ENCODE data around the gene LGR6.

LGR6 gene

GRCh38 chr1:202199040-202199889 lies 5.7 kb downstream of the LGR6 start:
- DNase-seq: no peak

- DNase-seq: peak; percentile 47
Observed at GRCh38 chr1:202200112-202200548, 6.5 kb downstream of the LGR6 start.

GRCh38 chr1:202200669-202201068 lies 7.1 kb downstream of the LGR6 start:
- no peak for DNase-seq

- no peak for DNase-seq
Observed at GRCh38 chr1:202201266-202201665, 7.7 kb downstream of the LGR6 start.

- no peak for DNase-seq
Observed at GRCh38 chr1:202201971-202202370, 8.4 kb downstream of the LGR6 start.

- DNase-seq: no peak
Observed at GRCh38 chr1:202202500-202203168, 9.0 kb downstream of the LGR6 start.

- DNase-seq: no peak
Observed at GRCh38 chr1:202203238-202204039, 9.8 kb downstream of the LGR6 start.

- no peak for DNase-seq
Observed at GRCh38 chr1:202204065-202204464, 10.5 kb downstream of the LGR6 start.

- DNase-seq: no peak
Observed at GRCh38 chr1:202205523-202206190, 12.1 kb downstream of the LGR6 start.

GRCh38 chr1:202207292-202207691 lies 13.7 kb downstream of the LGR6 start:
- DNase-seq: peak; percentile 78

- no peak for DNase-seq
Observed at GRCh38 chr1:202208351-202208857, 14.8 kb downstream of the LGR6 start.

- DNase-seq: peak; percentile 11
Observed at GRCh38 chr1:202210385-202210784, 16.8 kb downstream of the LGR6 start.

GRCh38 chr1:202210969-202211368 lies 17.4 kb downstream of the LGR6 start:
- no peak for DNase-seq

GRCh38 chr1:202212787-202213186 lies 19.2 kb downstream of the LGR6 start:
- DNase-seq: no peak

GRCh38 chr1:202213361-202214088 lies 19.9 kb downstream of the LGR6 start:
- no peak for DNase-seq

- no peak for DNase-seq
Observed at GRCh38 chr1:202214089-202214843, 20.7 kb downstream of the LGR6 start.

- DNase-seq: no peak
Observed at GRCh38 chr1:202215472-202216130, 22.0 kb downstream of the LGR6 start.

GRCh38 chr1:202216691-202217090 lies 23.1 kb downstream of the LGR6 start:
- DNase-seq: no peak

- no peak for DNase-seq
Observed at GRCh38 chr1:202217516-202217915, 23.9 kb downstream of the LGR6 start.

GRCh38 chr1:202217951-202218350 lies 24.4 kb downstream of the LGR6 start:
- DNase-seq: no peak

Measured in fibroblast of skin of back (primary cell).